ENCODE measurements around the gene LMO1.

Gene LMO1

GRCh38 chr11:8266246-8267241 lies 2.9 kb upstream of the LMO1 start:
- no peak overlapping the region for H3K4me3 ChIP-seq (ENCODE audit: insufficient read depth, low read depth, low read length, poor library complexity, severe bottlenecking)
- peaks cover 11% of the 10 kb centered on the region for H3K4me1 ChIP-seq (ENCODE audit: control insufficient read depth, insufficient read depth, low read length, poor library complexity, severe bottlenecking)
- H3K9me3 ChIP-seq (ENCODE audit: control insufficient read depth, low read length) = no peaks in the 10 kb centered on the region
- no peak overlapping the region for H3K27ac ChIP-seq (ENCODE audit: insufficient read depth, low read length, poor library complexity, severe bottlenecking)
- H3K36me3 ChIP-seq (ENCODE audit: control insufficient read depth, insufficient read depth, low read length) = no peaks in the 10 kb centered on the region
- no peak for DNase-seq
- H3K27me3 ChIP-seq (replicated peaks; ENCODE audit: control insufficient read depth, insufficient read depth, low read length, poor library complexity, severe bottlenecking) = peaks cover 29% of the 10 kb centered on the region

DNA sequence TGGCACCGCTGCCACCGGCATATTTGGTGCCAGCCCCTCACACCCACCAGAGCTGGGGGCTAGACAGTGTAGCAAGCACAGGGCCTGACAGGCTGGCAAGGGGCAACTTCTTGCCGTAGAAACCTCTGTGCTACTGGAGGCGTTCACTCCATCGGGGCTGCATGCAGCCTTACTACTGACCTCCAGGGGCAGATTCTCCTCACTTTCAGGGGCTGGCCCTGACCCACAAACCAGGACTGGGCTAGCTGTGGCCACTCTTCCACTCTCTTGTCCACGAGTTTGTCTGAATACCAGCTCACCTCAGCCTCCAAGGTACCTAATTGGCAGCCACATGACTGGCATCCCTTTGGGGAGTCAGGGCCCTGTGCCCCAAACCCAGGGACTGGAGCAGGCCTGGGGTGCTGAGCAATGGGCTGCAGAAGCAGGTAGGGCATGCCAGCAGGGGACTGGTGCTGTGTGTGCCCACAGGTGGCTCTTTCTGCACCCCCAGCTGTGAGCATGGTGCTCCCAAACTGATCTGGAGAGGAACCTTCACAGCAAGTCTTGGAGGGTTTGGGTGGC lies 2.1 kb upstream of the LMO1 start:
- H3K36me3 ChIP-seq (ENCODE audit: control insufficient read depth, insufficient read depth, low read length) = no peaks in the 10 kb centered on the region
- DNase-seq = no peak
- peaks cover 29% of the 10 kb centered on the region for H3K27me3 ChIP-seq (replicated peaks; ENCODE audit: control insufficient read depth, insufficient read depth, low read length, poor library complexity, severe bottlenecking)
- H3K9me3 ChIP-seq (ENCODE audit: control insufficient read depth, low read length) = no peaks in the 10 kb centered on the region
- H3K4me1 ChIP-seq (ENCODE audit: control insufficient read depth, insufficient read depth, low read length, poor library complexity, severe bottlenecking) = peaks cover 11% of the 10 kb centered on the region
- no peak overlapping the region for H3K4me3 ChIP-seq (ENCODE audit: insufficient read depth, low read depth, low read length, poor library complexity, severe bottlenecking)
- no peak overlapping the region for H3K27ac ChIP-seq (ENCODE audit: insufficient read depth, low read length, poor library complexity, severe bottlenecking)

DNA sequence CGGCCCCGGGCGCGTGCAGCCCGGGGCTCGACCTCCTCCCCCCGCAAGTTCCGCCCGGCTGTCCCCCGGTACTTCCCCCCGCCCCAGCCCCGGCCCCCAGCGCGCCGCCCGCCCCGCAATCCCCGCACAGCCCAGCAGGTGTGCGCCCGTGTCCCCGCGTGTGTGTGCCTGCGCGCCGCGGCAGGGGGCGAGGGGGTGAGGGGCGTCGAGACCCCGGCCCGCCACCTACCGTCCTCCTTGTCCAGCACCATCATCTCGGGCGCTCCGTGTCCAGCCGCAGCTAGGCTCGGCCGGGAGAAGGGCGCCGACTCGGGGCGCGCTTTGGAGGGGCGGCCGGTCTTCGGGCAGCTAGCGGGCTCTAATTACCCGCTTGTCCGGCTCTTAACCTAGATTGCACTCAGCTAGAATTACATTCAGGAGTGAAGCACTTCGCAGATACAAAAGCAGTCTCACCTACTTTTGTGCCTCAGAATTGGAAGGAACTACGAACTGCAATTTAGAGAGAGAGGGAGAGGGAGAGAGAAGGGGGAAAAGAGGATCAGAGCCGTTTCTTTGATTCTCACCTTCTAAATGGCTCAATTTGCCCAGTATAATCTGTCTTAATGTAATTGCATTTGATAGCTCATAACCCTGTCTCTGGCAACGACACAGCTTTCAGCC lies 439 bp downstream of the LMO1 start:
- Histone ChIP-seq H3K36me3 (ENCODE audit: control insufficient read depth, insufficient read depth, low read length) (no peaks in the 10 kb centered on the region), H3K9me3 (ENCODE audit: control insufficient read depth, low read length) (no peaks in the 10 kb centered on the region), H3K4me3 (ENCODE audit: insufficient read depth, low read depth, low read length, poor library complexity, severe bottlenecking) (peak overlapping the region; percentile 41), H3K4me1 (ENCODE audit: control insufficient read depth, insufficient read depth, low read length, poor library complexity, severe bottlenecking) (peaks cover 11% of the 10 kb centered on the region), H3K27me3 (replicated peaks; ENCODE audit: control insufficient read depth, insufficient read depth, low read length, poor library complexity, severe bottlenecking) (peaks cover 17% of the 10 kb centered on the region), H3K27ac (ENCODE audit: insufficient read depth, low read length, poor library complexity, severe bottlenecking) (no peak overlapping the region)
- DNase-seq = no peak

GRCh38 chr11:8262552-8263108 lies 1.0 kb downstream of the LMO1 start:
- no peak for DNase-seq
- Histone ChIP-seq H3K9me3 (ENCODE audit: control insufficient read depth, low read length) (no peaks in the 10 kb centered on the region), H3K4me1 (ENCODE audit: control insufficient read depth, insufficient read depth, low read length, poor library complexity, severe bottlenecking) (peaks cover 8% of the 10 kb centered on the region), H3K4me3 (ENCODE audit: insufficient read depth, low read depth, low read length, poor library complexity, severe bottlenecking) (peak overlapping the region; percentile 44), H3K36me3 (ENCODE audit: control insufficient read depth, insufficient read depth, low read length) (no peaks in the 10 kb centered on the region), H3K27ac (ENCODE audit: insufficient read depth, low read length, poor library complexity, severe bottlenecking) (no peak overlapping the region), H3K27me3 (replicated peaks; ENCODE audit: control insufficient read depth, insufficient read depth, low read length, poor library complexity, severe bottlenecking) (peaks cover 11% of the 10 kb centered on the region)

DNA sequence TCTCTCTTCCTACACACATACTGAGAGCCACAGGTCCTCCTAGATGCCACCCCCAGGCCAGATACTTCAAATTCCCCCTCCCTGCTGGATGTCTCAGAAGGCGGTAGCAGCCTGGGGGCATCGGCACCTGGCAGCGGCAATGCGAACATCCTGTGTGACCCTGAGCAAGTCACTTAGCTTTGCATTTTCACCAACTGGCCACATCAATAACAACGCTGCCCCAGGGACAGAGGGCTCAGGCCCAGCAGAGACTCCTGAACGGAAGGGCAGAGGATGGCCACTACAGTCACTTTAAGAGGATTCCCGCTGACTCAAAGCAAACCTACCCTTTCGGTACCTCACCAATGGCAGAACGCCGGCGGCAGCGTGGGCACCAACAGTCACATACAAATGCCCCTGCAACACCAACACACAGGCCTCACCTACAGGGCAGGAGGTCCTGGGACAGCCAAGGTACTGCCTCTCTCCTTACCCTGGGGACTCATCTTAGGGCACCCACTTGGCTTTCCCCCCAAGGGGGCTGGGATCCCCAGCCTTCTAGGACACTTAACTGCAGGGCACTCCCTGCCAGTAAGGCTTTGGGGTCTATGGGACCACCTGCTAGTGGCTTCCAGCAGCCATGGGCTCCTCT lies 1.6 kb downstream of the LMO1 start:
- H3K4me1 ChIP-seq (ENCODE audit: control insufficient read depth, insufficient read depth, low read length, poor library complexity, severe bottlenecking) = peaks cover 6% of the 10 kb centered on the region
- no peak overlapping the region for H3K27ac ChIP-seq (ENCODE audit: insufficient read depth, low read length, poor library complexity, severe bottlenecking)
- no peaks in the 10 kb centered on the region for H3K36me3 ChIP-seq (ENCODE audit: control insufficient read depth, insufficient read depth, low read length)
- H3K27me3 ChIP-seq (replicated peaks; ENCODE audit: control insufficient read depth, insufficient read depth, low read length, poor library complexity, severe bottlenecking) = peaks cover 5% of the 10 kb centered on the region
- DNase-seq = no peak
- peak overlapping the region; percentile 44 for H3K4me3 ChIP-seq (ENCODE audit: insufficient read depth, low read depth, low read length, poor library complexity, severe bottlenecking)
- no peaks in the 10 kb centered on the region for H3K9me3 ChIP-seq (ENCODE audit: control insufficient read depth, low read length)

DNA sequence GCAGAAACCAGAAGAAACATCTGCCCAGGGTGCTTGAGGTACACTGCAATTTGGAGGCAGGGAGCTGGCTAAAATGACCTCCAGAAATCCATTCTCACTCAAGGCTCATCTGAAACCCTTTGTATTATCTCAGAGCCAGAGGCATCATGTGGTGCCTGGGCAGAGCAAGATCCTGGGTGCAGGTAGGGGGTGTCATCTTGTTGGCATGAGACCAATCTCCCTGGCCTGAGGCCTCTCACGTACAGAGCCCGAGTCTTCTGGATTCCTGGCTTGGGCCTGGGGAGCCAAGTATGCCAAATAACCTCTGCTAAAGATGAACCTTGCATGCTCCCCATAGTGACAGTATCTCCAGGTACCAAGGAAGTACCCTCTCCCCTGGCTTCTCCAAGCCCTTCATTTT lies 2.4 kb downstream of the LMO1 start:
- Histone ChIP-seq H3K4me1 (ENCODE audit: control insufficient read depth, insufficient read depth, low read length, poor library complexity, severe bottlenecking) (peaks cover 6% of the 10 kb centered on the region), H3K27ac (ENCODE audit: insufficient read depth, low read length, poor library complexity, severe bottlenecking) (no peak overlapping the region), H3K27me3 (replicated peaks; ENCODE audit: control insufficient read depth, insufficient read depth, low read length, poor library complexity, severe bottlenecking) (no peaks in the 10 kb centered on the region), H3K4me3 (ENCODE audit: insufficient read depth, low read depth, low read length, poor library complexity, severe bottlenecking) (no peak overlapping the region), H3K36me3 (ENCODE audit: control insufficient read depth, insufficient read depth, low read length) (no peaks in the 10 kb centered on the region), H3K9me3 (ENCODE audit: control insufficient read depth, low read length) (no peaks in the 10 kb centered on the region)
- DNase-seq = no peak

DNA sequence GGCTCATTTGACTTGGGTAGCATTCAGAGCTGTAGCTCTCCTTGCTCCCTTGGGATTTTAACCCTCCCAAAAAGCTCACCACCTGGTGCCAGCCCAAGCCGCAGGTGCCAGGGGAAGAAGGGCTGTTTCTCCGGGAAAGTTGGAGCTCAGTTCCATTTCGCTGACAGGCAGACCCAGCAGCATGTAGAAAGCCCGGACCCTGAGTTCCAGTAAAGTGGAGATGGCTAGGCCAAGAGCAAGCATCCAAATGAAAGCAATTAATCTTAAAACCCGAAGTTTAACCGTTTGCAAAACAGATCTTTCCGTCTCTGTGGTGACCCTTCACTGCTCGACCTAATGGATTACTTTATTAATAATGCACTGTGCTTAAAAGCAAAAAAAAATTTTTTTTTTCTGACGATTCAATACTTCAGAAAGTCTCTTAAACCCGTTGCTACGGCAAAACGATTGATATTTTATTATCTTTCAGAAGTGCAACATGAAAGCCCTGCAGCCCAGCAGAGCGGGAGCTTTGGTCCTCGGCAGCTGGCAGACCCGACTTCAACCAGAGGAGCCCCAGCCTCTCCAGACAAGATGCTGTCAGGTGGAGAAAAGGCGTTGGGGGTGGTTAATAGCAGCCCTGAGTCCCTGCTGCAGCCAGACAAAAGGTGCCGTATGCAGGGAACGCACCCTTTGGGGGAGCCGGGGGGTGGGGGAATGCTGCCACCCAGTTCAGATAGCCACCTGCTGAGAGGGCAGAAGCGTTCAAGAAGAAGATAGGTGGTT lies 3.3 kb downstream of the LMO1 start:
- DNase-seq = no peak
- Histone ChIP-seq H3K36me3 (ENCODE audit: control insufficient read depth, insufficient read depth, low read length) (no peaks in the 10 kb centered on the region), H3K4me1 (ENCODE audit: control insufficient read depth, insufficient read depth, low read length, poor library complexity, severe bottlenecking) (peaks cover 6% of the 10 kb centered on the region), H3K4me3 (ENCODE audit: insufficient read depth, low read depth, low read length, poor library complexity, severe bottlenecking) (no peak overlapping the region), H3K27ac (ENCODE audit: insufficient read depth, low read length, poor library complexity, severe bottlenecking) (no peak overlapping the region), H3K9me3 (ENCODE audit: control insufficient read depth, low read length) (no peaks in the 10 kb centered on the region), H3K27me3 (replicated peaks; ENCODE audit: control insufficient read depth, insufficient read depth, low read length, poor library complexity, severe bottlenecking) (no peaks in the 10 kb centered on the region)

GRCh38 chr11:8259306-8259959 lies 4.2 kb downstream of the LMO1 start:
- peaks cover 6% of the 10 kb centered on the region for H3K4me1 ChIP-seq (ENCODE audit: control insufficient read depth, insufficient read depth, low read length, poor library complexity, severe bottlenecking)
- no peaks in the 10 kb centered on the region for H3K36me3 ChIP-seq (ENCODE audit: control insufficient read depth, insufficient read depth, low read length)
- H3K27me3 ChIP-seq (replicated peaks; ENCODE audit: control insufficient read depth, insufficient read depth, low read length, poor library complexity, severe bottlenecking) = no peaks in the 10 kb centered on the region
- H3K27ac ChIP-seq (ENCODE audit: insufficient read depth, low read length, poor library complexity, severe bottlenecking) = no peak overlapping the region
- H3K9me3 ChIP-seq (ENCODE audit: control insufficient read depth, low read length) = no peaks in the 10 kb centered on the region
- no peak overlapping the region for H3K4me3 ChIP-seq (ENCODE audit: insufficient read depth, low read depth, low read length, poor library complexity, severe bottlenecking)
- no peak for DNase-seq

DNA sequence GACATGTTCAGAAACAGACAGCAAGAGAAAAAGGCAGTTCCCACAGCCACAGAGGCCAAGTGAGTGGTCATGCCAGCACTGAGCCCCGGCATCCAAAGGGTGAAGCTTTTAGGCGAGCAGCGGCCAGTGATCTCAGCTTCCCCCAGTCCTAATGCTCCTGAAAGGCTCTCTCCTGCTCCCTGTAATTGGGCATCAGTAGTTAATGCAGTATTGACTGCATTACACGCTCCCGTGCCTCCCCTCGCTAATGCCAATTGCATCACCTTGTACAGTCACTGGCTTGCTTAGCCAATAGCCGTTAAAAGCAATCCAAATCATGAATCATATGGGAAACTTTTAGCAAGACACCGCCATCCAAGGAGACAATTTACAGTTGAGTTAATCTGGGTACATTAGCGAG lies 4.9 kb downstream of the LMO1 start:
- Histone ChIP-seq H3K4me1 (ENCODE audit: control insufficient read depth, insufficient read depth, low read length, poor library complexity, severe bottlenecking) (peaks cover 6% of the 10 kb centered on the region), H3K9me3 (ENCODE audit: control insufficient read depth, low read length) (no peaks in the 10 kb centered on the region), H3K27ac (ENCODE audit: insufficient read depth, low read length, poor library complexity, severe bottlenecking) (no peak overlapping the region), H3K4me3 (ENCODE audit: insufficient read depth, low read depth, low read length, poor library complexity, severe bottlenecking) (no peak overlapping the region), H3K27me3 (replicated peaks; ENCODE audit: control insufficient read depth, insufficient read depth, low read length, poor library complexity, severe bottlenecking) (no peaks in the 10 kb centered on the region), H3K36me3 (ENCODE audit: control insufficient read depth, insufficient read depth, low read length) (no peaks in the 10 kb centered on the region)
- DNase-seq = no peak
